AG20443 (cell line): Measurements from ENCODE around the gene TPSG1.
"Not testable (repeated sequence)": the region's sequence is repeated elsewhere in the genome, so short reads cannot be mapped to it uniquely, and the experiment has no call there.

Experiments
- DNase-seq: peaks from one replicate; pipeline ENCODE4 v3.0.0; 2012; ENCODE audit warnings: low spot score, mixed read lengths

TPSG1 gene

GRCh38 chr16:1256874-1257322 lies 31.8 kb upstream of the TPSG1 start:
- no peak for DNase-seq

DNA sequence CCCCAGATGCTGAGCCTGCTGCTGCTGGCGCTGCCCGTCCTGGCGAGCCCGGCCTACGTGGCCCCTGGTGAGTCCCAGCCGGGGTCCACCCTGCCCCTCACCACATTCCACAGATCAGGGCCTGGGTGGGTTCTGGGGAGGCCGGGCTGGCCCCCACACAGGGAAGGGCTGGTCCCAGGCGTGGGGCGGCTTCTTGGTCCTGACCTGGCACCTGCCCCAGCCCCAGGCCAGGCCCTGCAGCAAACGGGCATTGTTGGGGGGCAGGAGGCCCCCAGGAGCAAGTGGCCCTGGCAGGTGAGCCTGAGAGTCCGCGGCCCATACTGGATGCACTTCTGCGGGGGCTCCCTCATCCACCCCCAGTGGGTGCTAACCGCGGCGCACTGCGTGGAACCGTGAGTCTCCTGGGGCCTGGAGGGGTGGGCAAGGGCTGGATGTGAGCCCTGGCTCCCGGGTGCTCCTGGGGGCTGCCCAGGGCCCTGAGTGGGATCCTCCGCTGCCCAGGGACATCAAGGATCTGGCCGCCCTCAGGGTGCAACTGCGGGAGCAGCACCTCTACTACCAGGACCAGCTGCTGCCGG lies 31.3 kb upstream of the TPSG1 start:
- not testable (repeated sequence) for DNase-seq

DNA sequence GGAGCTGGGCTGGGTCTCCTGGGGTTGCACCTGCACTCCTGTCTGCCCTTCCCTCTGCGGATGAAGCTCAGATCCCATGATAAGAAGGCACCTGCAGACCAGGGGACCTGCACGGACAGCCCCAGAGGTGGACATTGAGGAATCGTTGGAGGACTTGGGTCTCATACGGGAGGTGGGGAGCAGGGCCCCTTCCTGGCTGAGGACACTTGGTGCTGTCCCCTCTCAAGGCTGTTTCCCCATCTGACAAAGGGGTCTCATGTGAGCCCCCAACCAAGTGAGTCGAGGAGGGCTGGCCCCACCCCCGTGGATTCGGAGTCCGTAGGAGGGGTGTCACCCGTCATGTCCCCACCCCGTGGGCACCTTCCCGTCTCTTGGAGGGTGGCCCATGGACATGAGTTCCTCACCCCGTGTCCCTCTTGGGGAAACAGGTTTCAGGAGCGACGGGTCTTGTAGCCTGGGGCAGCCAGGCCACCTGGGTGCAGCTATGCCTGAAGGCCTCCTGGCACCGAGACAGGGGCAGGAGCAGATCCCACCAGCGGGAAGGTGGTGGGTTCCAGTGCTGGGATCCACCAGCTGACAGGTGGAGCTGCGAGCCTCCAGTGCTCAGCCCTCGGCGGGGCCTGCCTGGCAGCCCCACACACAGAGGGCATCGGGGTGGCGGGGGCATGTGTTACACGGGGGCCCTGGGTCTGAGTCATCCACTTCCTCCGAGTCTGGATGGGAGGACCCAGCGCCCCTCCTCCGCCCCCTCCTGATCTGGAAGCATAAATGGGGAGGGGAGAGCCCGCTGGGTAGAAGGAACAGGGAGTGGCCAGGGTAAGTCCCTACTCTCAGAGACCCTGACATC lies 30.4 kb upstream of the TPSG1 start, which contains the start of gene TPSD1:
Gene TPSD1, plus strand, starts transcription at position 794 of the 847 bp plus-strand sequence. CDS start 212 bp downstream, outside the sequence.
- DNase-seq: not testable (repeated sequence)

DNA sequence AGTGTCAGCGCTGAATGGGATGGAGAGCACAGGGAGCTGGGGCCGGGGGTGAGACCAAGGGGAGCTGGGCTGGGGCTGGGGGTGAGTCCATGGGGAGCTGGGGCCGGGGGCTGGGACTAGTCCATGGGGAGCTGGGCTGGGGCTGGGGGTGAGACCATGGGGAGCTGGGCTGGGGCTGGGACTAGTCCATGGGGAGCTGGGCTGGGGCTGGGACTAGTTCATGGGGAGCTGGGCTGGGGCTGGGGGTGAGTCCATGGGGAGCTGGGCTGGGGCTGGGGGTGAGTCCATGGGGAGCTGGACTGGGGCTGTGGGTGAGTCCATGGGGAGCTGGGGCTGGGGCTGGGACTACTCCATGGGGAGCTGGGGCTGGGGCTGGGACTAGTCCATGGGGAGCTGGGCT lies 29.8 kb upstream of the TPSG1 start:
- not testable (repeated sequence) for DNase-seq

GRCh38 chr16:1253701-1254364 lies 28.8 kb upstream of the TPSG1 start:
- DNase-seq: not testable (repeated sequence)

DNA sequence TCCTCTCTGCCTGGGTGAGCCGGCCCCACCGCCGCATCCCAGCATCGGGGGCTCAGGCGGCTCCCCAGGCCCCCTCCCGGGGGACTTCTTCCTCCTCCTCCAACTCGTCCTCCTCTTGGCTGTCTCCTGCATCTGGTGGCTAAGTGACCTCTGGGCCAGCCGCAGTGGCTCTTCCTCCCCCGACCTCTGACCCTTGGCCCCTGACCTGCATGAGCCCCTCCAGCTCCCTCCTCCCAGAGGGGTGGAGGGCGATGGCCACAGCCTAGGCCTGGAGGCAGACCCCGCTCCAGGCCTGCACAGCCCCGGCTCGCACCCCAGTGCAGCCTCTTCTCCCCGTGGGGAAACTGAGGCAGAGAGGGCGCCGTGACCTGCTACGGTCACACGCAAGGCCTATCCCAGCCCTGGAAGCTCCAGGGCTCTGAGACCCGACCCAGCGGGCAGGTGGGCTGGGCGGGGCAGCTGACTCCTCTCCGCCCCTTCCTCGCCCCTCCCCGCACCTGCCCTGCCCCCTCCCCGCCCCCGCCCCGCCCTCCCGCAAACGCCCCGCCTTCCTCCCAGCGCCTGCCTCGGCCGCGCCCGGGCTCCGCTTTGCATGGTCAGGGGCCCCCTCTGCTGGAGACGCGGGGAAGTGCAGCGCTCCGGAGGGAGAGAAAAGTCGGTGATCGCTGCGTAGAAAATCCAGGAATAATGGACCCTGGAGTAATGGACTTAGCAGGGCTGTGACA lies 24.1 kb upstream of the TPSG1 start:
- not testable (repeated sequence) for DNase-seq

DNA sequence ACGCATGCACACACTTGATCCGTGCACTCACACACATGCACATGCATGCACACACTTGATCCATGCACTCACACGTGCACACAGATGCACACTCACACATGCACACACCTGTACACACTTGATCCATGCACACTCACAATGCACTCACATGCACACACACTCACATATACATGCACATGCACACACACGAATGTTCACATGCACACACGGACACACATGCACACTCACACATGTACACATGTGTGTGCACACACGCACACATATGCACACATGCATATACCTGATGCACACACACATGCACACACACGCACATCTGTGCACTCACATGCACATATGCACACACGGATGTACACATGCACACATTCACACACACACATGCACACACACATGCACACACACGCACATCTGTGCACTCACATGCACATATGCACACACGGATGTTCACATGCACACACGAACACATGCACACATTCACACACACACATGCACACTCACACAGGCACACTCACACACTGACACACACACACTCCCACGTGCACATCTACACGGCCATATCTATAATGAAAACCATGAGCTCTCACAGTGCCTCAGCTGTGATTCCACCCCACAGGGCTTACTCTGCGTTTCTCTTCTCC lies 23.0 kb upstream of the TPSG1 start:
- DNase-seq: not testable (repeated sequence)

- no peak for DNase-seq
Observed at GRCh38 chr16:1245452-1246020, 20.5 kb upstream of the TPSG1 start.

- no peak for DNase-seq
Observed at GRCh38 chr16:1244881-1245280, 19.8 kb upstream of the TPSG1 start.

- DNase-seq: not testable (repeated sequence)
Observed at GRCh38 chr16:1243907-1244850, 19.1 kb upstream of the TPSG1 start.

DNA sequence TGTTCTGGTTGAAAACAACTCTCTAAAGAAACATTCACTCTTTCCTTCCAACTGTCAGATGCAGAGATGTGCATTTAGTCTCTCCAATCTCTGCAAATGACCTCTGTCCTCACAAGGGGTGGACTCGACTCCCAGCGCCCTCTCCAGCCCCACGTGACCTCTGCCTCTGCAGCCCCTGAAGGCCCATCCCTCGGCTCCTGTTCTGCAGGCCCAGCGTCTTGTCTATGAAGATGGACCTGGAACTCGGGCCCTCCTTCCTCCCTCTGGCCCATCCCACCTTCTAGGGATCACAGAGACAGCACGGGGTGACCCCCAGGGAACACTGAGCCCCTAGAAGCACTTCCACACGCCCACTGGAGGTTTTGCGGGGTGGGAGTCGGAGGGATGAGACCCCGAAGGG lies 18.3 kb upstream of the TPSG1 start:
- not testable (repeated sequence) for DNase-seq

GRCh38 chr16:1241081-1241480 lies 16.0 kb upstream of the TPSG1 start:
- DNase-seq: not testable (repeated sequence)

GRCh38 chr16:1240436-1240835 lies 15.4 kb upstream of the TPSG1 start, which contains the start of gene TPSAB1:
Gene TPSAB1 (plus strand): TSS chr16:1240705. CDS start chr16:1240939, 234 bp downstream.
- not testable (repeated sequence) for DNase-seq

DNA sequence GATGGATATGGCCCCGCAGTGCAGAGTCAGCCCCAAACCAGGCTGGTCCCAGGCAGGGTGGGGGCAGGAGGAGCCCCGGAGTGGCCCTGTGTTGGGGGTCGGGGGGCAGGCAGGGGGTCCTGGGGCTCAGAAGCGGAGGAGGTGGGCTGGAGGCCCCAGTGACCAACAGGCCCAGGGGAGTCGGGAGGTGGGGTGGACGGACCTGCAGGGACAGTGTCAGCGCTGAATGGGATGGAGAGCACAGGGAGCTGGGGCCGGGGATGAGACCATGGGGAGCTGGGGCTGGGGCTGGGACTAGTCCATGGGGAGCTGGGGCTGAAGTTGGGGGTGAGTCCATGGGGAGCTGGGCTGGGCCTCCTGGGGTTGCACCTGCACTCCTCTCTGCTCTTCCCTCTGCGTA lies 14.5 kb upstream of the TPSG1 start:
- DNase-seq: not testable (repeated sequence)

GRCh38 chr16:1238909-1239308 lies 13.8 kb upstream of the TPSG1 start:
- DNase-seq: not testable (repeated sequence)

- no peak for DNase-seq
Observed at GRCh38 chr16:1237990-1238389, 12.9 kb upstream of the TPSG1 start.

DNA sequence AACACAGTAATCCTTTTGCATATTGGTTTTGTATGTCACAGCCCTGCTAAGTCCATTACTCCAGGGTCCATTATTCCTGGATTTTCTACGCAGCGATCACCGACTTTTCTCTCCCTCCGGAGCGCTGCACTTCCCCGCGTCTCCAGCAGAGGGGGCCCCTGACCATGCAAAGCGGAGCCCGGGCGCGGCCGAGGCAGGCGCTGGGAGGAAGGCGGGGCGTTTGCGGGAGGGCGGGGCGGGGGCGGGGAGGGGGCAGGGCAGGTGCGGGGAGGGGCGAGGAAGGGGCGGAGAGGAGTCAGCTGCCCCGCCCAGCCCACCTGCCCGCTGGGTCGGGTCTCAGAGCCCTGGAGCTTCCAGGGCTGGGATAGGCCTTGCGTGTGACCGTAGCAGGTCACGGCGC lies 11.6 kb upstream of the TPSG1 start:
- not testable (repeated sequence) for DNase-seq

- not testable (repeated sequence) for DNase-seq
Observed at GRCh38 chr16:1232049-1232748, 7.1 kb upstream of the TPSG1 start.

- not testable (repeated sequence) for DNase-seq
Observed at GRCh38 chr16:1231301-1231700, 6.2 kb upstream of the TPSG1 start.
